RPMI8226 (cell line): ENCODE measurements around the gene TRPM4.
"Not testable (repeated sequence)": the region's sequence is repeated elsewhere in the genome, so short reads cannot be mapped to it uniquely, and the experiment has no call there.

Experiments
- DNase-seq: peaks from one replicate; pipeline ENCODE4 v3.0.0-alpha.2; 2015

Gene TRPM4

DNA sequence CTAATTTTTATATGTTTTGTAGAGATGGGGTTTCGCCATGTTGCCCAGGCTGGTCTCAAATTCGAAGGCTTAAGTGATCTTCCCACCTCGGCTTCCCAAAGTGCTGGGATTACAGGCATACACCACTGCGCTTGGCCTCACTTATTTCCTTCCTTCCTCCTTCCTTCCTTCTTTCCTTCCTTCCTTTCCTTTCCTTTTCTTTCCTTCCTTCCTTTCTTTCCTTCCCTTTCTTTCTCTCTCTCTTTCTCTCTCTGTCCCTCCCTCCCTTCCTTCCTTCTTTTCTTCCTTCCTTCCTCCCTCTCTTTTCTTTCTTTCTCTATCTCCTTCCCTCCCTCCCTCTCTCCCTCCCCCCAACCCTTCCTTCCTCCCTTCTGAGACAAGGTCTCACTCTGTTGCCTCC, 36.8 kb downstream of the TRPM4 start:
- DNase-seq = no peak

DNA sequence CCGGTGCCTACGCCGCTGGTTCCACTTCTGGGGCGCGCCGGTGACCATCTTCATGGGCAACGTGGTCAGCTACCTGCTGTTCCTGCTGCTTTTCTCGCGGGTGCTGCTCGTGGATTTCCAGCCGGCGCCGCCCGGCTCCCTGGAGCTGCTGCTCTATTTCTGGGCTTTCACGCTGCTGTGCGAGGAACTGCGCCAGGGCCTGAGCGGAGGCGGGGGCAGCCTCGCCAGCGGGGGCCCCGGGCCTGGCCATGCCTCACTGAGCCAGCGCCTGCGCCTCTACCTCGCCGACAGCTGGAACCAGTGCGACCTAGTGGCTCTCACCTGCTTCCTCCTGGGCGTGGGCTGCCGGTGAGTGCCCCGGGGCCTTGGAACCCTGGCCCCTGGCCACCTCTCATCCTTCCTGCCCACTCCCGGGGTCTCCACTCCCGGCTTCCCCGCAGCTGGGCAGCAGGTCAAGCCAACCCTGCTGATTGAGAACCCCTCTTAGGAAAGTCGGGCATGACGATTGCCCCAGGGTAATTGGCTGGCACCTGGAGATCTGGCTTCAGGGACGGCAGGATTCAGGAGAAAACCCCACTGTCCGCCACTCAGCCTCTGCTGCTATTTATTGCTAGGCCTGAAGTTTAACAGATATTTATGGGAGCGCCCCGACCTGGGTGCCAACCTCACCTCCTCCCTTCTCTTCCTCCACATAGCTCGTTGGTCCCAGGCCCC, 39.1 kb downstream of the TRPM4 start:
- DNase-seq = no peak

DNA sequence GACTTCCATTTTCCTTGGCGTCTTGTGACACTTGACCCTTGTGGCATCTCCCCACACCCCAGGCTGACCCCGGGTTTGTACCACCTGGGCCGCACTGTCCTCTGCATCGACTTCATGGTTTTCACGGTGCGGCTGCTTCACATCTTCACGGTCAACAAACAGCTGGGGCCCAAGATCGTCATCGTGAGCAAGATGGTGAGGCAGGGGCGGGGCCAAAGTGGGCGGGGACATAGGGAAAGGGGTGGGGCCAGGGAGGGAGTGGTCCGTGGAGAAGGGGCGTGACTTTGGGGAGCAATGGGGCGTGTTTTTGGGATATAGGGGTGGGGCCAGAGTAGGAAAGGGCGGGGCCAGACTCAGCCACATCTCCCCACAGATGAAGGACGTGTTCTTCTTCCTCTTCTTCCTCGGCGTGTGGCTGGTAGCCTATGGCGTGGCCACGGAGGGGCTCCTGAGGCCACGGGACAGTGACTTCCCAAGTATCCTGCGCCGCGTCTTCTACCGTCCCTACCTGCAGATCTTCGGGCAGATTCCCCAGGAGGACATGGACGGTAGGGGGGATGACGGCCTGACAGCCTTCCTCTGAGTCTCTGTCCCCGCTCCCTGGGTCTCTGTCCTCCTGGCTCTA, 42.8 kb downstream of the TRPM4 start:
- DNase-seq = no peak

DNA sequence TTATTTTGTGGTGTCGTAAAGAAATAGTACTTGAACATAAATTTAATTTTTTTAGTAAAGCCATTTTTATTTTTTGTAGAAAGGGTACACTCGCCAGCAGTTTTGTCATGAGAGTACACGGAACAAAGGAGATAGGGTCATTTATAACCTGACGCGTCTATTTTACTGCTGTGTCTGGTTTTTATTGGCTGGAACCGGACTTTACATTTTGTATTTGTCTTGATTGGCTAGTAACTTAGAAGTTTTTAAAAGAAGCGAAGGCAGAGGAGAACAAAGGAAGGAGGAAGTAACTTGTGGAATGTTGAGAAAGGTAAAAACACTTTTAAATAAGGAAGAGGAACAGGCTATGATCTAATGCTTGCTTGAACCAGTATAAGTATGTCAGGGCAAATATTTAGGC, 43.5 kb downstream of the TRPM4 start:
- DNase-seq = no peak

DNA sequence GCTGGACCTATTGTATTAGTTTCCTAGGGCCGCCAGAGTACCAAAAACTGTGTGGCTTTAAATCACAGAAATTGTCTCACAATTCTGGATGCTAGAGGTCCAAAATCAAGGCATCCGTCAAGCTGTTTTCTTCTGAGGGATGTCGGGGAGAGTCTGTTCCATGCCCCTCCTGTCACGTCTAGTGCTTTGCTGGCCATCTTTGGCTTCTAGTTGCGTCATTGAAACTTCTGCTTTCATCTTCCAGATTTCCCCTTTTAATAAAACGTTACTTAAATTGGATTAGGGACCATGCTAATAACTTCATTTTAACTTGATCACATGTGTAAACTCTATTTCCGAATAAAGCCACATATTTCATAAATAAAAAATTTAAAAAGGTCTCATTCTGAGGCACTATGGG, 47.5 kb downstream of the TRPM4 start:
- DNase-seq = no peak

DNA sequence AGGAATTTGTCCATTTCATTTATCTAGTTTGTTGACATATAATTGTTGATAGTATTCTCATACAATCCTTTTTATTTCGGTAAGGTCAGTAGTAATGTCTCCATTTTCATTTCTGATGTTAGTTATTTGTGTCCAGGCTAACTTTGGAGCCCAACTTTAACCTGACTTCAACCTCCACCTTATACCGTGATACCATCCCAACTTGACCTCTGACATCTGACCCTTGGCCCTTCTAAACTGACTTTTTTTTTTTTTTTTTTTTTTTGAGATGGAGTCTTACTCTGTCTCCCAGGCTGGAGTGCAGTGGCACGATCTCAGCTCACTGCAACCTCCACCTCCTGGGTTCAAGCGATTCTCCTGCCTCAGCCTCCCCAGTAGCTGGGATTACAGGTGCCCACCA, 51.9 kb downstream of the TRPM4 start:
- not testable (repeated sequence) for DNase-seq

DNA sequence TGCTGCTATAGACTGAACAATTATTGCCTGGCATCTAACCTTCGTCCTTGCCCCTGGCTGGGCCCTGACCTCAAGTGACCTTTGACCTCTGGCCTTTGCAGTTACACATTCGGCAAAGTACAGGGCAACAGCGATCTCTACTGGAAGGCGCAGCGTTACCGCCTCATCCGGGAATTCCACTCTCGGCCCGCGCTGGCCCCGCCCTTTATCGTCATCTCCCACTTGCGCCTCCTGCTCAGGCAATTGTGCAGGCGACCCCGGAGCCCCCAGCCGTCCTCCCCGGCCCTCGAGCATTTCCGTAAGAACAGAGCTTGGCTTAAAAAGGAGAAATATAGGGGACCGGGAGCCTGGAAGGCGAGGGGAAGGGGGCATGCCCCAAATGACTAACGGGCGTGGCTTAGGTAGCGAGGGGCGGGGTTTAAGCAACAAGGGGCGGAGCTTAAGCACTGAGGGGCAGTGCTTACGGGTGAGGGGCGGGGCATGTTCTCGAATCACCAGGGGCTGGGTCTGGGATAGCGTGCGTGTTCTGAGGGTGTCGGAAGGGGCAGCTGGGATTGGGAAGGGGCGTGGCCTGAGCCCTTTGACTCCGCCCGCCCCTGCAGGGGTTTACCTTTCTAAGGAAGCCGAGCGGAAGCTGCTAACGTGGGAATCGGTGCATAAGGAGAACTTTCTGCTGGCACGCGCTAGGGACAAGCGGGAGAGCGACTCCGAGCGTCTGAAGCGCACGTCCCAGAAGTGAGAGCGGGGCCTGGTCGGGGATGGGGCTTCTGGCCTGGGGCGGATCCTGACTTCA, 52.7 kb downstream of the TRPM4 start:
- DNase-seq = no peak

DNA sequence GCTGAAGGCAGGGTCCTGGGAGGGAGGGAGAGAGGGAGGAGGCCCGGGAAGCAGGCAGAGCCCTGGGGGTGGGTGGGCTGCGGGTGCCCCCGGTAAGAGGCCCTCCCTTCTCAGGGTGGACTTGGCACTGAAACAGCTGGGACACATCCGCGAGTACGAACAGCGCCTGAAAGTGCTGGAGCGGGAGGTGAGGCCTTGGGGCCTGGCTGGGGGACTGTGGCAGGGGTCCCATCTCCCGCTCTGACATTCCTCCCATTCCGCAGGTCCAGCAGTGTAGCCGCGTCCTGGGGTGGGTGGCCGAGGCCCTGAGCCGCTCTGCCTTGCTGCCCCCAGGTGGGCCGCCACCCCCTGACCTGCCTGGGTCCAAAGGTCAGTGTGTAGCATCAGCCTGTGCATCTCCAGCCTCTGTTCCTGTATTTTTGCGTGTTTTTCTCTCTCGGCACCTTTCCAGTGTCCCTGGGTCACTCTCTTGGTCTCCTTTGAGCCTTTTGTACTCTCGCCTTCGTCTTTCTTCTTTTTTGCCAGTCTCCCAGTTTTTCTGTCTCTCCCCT, 53.4 kb downstream of the TRPM4 start:
- DNase-seq = no peak

DNA sequence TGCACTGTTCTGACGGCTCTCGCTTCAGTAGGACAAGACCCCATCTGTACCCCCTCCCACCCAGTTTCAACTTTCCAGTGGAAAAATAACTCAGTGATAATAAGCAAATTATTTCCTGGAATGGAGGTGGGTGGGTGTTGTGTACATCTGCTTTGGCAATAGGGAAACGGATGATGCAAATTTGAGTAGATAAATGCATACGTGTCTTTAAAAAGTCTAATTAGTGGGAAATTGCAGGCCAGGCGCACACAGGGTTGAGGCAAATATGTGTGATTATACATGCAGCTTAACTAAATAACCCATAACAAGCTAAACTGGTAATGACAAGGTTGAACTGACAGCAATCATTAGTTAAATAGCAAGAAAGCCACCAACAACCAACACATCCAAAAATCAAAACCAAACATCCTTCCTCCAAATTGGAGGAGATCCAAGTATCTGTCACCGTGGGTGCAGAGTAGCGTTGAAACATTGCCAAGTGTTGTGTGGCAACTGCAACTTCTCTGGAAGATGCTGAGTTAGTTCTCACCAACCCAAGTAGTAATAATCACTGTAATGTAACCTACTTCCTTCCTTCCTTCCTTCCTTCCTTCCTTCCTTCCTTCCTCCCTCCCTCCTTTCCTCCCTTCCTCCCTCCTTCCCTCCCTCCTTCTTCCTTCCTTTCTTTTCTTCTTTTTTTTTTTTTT, 54.6 kb downstream of the TRPM4 start:
- DNase-seq = peak; percentile 89

DNA sequence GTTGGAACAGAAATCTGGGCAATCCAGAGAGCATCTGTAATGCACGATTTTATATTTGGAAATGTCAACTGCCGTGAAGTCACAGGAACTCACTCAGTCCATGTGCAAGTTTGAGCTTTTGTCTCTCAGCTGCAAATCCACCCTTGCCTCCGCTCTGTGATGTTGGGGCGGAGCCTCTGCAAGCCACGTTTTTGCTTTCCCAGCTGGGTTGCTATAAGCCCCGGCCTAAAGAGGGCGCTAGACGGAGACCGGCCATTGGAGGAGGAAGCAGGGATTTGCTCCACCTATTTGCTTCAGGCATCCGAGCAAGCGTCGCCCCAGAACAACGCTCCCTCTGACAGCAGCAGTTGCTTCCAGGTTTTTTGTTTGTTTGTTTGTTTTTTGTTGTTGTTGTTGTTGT, 56.2 kb downstream of the TRPM4 start:
- DNase-seq = no peak

DNA sequence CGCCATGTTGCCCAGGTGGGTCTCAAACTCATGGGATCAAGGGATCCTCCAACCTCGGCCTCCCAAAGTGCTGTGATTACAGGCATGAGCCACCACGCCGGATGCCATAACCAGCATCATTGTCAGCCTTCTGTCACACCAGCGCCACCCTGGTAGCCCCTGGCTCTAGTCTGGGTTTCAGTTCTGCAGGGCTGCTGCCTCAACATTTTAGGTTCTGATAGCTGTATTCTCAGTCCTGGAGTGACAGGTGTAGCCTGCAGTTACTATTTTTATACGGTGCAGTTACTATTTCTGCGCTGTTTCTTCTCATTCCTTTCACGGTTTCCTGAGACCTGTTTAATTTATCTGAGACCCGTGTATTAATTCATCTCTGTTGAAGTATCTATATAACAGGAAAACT, 57.1 kb downstream of the TRPM4 start:
- peak; percentile 82 for DNase-seq

DNA sequence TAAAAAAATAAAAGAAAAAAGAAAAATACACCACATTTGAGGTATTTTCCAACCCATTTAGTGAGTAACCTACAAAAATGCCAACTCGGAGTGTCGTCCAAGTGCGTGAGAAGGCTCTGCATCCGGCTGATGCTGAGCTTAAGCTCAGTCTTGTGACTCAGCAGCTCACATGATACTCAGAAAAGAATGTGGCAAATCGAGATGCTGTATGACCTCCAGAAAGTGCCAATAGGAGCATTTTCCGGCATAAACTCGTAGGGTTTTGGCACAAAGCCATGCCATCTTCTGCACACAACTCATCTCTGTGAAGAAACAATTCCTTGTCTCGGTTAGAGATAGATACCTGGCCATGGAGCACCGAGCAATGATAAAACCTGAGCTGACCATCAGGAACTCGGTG, 58.5 kb downstream of the TRPM4 start:
- DNase-seq = peak; percentile 54

DNA sequence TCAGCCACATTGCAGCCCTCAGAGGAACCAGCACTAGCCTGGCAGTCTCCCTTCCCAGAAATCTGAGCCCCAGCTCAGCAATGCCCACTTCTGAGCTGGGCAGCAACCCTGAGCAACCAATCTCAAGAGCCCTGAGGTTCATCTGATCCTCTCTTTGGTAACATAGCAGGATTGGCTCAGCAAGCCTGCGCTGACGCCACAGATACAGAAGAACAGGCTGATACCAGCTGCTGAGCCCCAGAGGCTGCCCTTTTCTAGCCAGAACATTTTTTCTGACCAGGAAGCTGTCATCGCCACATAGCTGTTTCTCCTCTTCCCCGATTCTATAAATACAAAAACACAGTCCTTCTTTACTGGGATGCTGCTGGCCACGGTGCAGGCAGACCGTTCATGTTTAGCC, 59.8 kb downstream of the TRPM4 start:
- DNase-seq = no peak

DNA sequence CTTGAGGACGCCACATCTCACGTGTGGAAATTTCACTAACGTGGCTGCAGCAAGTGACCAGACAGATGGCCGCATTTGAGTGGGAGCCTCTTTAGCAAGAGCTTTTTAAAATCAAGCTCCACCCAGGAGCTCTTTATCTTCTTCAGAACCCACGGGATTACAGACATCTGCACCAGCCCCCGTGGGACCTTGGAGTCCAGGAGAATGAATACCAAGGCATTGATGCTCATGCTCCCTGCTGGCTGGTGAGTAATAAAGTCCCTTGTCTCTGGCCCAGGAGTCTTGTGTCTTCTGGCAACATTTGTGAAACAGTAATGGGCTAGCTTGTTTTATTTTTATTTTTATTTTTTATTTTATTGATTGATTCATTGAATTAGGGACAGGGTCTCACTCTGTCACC, 64.4 kb downstream of the TRPM4 start:
- DNase-seq = no peak

DNA sequence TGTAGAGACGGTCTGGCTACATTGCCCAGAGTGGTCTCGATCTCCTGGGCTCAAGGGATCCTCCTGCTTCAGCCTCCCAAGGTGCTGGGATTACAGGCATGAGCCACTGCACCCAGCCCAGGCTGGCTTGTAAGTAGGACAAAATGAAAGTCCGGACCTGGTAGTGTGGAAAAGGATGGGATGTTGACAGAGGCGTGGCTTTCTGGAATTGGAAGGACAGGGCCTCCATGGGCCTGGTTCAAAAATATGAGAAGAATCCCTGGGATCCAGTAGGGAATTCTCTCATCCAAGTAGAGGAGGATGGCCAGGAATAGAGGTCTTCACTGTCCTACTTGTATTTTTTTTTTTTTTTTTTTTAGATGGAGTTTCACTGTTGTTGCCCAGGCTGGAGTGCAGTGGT, 64.9 kb downstream of the TRPM4 start:
- no peak for DNase-seq

DNA sequence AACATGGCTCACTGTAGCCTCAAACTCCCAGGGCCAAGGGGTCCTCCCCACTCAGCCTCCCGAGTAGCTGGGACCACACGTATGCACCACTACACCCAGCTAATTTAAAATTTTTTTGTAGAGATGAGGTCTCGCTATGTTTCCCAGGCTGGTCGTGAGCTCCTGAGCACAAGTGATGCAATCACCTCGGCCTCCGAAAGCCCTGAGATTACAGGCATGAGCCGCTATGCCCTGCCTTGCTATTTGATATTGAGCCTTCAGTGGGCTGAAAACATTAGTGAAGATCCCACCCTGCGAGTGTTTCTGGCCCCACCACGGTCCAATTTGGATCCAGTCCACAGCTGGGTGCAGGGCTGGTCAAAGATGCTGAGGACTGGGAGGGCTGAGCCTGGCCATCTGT, 65.9 kb downstream of the TRPM4 start:
- no peak for DNase-seq

DNA sequence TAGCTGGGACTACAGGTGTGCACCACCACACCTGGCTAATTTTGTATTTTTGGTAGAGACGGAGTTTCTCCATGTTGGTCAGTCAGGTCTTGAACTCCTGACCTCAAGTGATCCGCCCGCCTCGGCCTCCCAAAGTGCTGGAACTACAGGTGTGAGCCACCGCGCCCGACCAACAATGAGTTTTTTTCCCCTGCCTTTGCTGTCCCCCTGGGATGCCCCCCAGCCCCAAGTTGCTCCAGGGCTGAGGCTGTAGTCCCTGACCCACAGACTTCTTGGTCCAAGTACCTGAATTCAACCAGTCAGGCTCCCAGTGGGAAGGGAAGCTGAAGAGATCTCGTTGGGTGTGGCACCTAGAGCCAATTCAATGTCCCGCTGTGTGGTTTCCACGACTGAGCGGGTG, 66.8 kb downstream of the TRPM4 start:
- not testable (repeated sequence) for DNase-seq

DNA sequence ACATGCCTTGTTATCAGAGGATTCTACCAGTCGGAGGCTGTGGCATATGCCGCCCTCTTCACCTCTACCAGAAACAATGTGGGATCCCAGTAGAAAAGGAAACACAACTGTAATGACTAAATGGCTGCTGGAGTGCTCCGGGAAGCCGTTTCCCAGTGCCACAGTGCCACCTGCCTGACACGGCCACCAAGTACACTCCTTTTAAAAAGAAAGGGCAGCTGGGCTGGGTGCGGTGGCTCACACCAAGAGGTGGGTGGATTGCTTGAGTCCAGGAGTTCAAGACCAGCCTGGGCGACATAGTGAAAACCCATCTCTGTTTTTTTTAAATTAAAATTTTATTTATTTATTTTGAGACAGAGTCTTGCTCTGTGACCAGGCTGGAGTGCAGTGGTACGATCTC, 67.3 kb downstream of the TRPM4 start:
- DNase-seq = peak; percentile 79

DNA sequence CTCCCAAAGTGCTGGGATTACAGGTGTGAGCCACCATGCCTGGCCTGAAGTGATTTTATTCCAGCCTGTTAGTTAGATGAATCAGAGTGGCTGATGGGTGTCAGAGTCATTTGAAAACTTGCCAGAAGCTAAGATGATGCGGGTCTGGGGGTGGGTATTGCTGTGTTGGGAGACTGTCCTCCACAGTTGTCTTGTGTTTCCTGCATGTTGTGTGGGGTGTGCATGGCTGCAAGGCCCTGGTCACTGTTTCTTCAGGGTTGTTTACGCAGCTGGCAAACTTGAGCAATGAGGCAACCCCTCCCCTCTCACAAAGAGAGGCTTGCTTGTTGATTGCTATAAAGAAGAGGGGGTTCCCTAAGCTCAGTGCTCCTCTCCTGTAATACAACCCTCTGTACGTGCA, 71.8 kb downstream of the TRPM4 start:
- DNase-seq = no peak

DNA sequence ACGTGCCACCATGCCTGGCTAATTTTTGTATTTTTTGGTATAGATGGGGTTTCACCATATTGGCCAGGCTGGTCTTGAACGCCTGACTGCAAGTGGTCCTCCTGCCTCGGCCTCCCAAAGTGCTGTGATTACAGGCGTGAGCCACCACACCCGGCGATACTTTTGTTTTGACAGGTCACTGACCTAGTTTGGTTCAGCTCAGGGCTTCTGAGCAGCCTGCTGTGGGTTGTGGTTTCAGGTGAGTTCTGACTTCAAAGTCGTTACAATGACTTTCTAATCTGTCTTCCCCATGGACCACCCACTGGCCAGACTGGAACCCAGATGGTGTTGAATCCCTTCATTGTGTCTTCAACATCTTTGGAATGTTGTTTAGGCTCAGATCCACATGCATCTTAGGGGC, 73.8 kb downstream of the TRPM4 start:
- no peak for DNase-seq

DNA sequence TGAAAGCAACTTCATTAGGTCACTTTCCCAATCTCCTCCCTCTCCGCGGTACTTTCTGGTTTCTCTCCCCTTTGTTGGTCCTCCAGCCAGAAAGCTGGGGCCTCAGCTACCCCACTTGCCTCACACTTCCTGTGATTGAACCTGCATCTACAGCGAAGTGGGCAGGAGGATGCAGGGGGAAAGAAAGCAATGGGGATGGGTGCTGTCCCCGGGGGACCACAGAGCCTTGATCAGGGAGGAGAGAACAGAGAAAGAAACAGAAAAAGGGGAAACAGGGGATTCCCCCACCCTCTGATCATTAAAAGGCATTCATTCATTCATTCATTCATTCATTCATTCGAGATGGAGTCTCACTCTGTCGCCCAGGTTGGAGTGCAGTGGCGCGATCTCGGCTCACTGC, 74.2 kb downstream of the TRPM4 start:
- no peak for DNase-seq

DNA sequence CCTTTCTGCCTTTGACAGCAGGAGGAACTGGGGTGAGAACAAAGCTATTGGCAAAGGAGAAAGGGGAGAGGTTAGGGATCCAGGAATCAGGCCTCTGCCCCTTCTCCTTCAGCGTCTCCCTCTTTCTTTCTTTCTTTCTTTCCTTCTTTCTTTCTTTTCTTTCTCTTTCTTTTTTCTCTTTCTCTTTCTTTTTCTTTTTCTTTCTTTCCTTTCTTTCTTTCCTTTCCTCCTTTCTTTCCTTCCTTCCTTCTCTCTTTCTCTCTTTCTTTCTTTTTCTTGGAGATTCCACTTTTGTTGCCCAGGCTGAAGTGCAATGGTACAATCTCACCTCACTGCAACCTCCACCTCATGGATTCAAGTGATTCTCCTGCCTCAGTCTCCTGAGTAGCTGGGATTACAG, 75.6 kb downstream of the TRPM4 start:
- no peak for DNase-seq

DNA sequence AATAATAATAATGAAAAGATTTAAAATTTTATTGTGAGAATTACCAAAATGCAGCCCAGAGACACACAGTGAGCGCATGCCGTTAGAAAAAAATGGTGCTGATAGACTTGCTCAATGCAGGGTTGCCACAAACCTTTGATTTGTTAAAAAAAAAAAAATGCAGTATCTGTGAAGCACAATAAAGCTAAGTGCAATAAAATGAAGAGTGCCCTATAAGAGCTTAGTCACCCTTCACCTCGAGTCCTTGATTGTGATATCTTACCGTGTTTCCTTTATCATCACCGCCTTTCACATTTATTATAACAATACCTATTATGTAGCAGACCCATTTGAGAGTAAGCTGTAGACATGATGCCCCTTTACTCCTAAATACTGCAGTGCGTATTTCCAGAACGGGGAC, 84.2 kb downstream of the TRPM4 start:
- no peak for DNase-seq
